Measurements from ENCODE around the gene DCTN4. TPM values are rescaled to one million over a fixed set of nuclear protein-coding genes. Genes with fewer than 3 reads are reported as not detected.

The DCTN4 gene
- total and polyA plus RNA-seq, 9 of the 15 experiments (the other 6 are each of a cell fraction or from before 2014, with no cell fraction given) = 20.4 to 64.9 (median 49.9) TPM

- H2AFZ ChIP-seq (ENCODE audit: low read depth, low read length) = no peak overlapping the region
- no peak for DNase-seq (ENCODE audit: extremely low read depth in 1 of 4, low spot score in 3 of 4)
- H3K9me1 ChIP-seq (ENCODE audit: control insufficient read depth, insufficient read depth, low read length) = no peaks in the 10 kb centered on the region
- ChIA-PET CTCF (ENCODE audit: low intra/inter-chr PET ratio) (no interaction called here), POLR2A (interaction anchor here (0.7 to 2.1 kb wide), 4 partner anchors 9 to 41 kb away, joined by 3 to 4 read pairs (median 4); partner anchors contain the start of genes DCTN4 and RBM22)
- H3K27me3 ChIP-seq (ENCODE audit: control insufficient read depth in 2 of 2, insufficient read depth in 2 of 2, low read length in 2 of 2) = no peaks in the 10 kb centered on the region
- FAIRE-seq = no peak
- ATAC-seq = no peak
- no peak overlapping the region for H3K9ac ChIP-seq (ENCODE audit: insufficient read depth in 1 of 2, low read depth in 2 of 2, low read length in 2 of 2)
- no peak overlapping the region for H3K27ac ChIP-seq (ENCODE audit: extremely low read depth, low read depth, low read length)
- H3K9me3 ChIP-seq (replicated peaks; ENCODE audit: control insufficient read depth, insufficient read depth, low read depth, low read length) = no peaks in the 10 kb centered on the region
- peaks cover 29% of the 10 kb centered on the region for H3K36me3 ChIP-seq (ENCODE audit: control insufficient read depth, insufficient read depth, low read length)
- no peak overlapping the region for H3K4me2 ChIP-seq (ENCODE audit: insufficient read depth, low read length)
- no TSS peak for BruUV-seq (replicated peaks)
- H3K4me1 ChIP-seq (replicated peaks in 1 of 2; ENCODE audit: control insufficient read depth in 2 of 2, insufficient read depth in 2 of 2, low read length in 2 of 2) = no peaks in the 10 kb centered on the region; a peak in 2 of 5 replicates
- H3K4me3 ChIP-seq = no peak overlapping the region
- H3K79me2 ChIP-seq (ENCODE audit: control insufficient read depth, insufficient read depth, low read length) = peaks cover 48% of the 10 kb centered on the region
- intact Hi-C loops (cut with micrococcal nuclease) (no loop called here), in situ Hi-C loops (cut with MboI) (no loop called here)
- H4K20me1 ChIP-seq (replicated peaks; ENCODE audit: control insufficient read depth, insufficient read depth, low read length) = no peaks in the 10 kb centered on the region
- TF ChIP-seq PHB2 (IDR thresholded peaks at IDR 0.05; ENCODE audit: low read depth) = no peak
- no peak for TF ChIP-seq CREBBP (IDR thresholded peaks at IDR 0.05; ENCODE audit: low read depth, low read length)
- TF ChIP-seq FOXK1 (CRISPR knock-in tag; IDR thresholded peaks at IDR 0.05; ENCODE audit: borderline replicate concordance) = no peak
- TF ChIP-seq YBX1 (IDR thresholded peaks at IDR 0.05) = no peak
- no peak for TF ChIP-seq ZFP36 (IDR thresholded peaks at IDR 0.05; ENCODE audit: low read depth, low read length, partially characterized antibody)
- no peak for TF ChIP-seq GTF2A2 (tag; IDR thresholded peaks at IDR 0.05)
- no peak for TF ChIP-seq POLR3A (IDR thresholded peaks at IDR 0.05; ENCODE audit: borderline replicate concordance, extremely low read depth, insufficient read depth, insufficient read length)
- TF ChIP-seq EZH2 (IDR thresholded peaks at IDR 0.05; ENCODE audit: borderline replicate concordance, low read depth, low read length) = no peak
- TF ChIP-seq GTF2F1 (IDR thresholded peaks at IDR 0.05; ENCODE audit: low read depth, low read length) = no peak
- no peak for TF ChIP-seq ZBTB1 (CRISPR knock-in tag; IDR thresholded peaks at IDR 0.05; ENCODE audit: borderline replicate concordance, low read depth)
Measured at GRCh38 chr5:150740992-150741391, 17.8 kb downstream of the DCTN4 start.
